ENCODE measurements around the gene ACVR1.

ACVR1 gene

DNA sequence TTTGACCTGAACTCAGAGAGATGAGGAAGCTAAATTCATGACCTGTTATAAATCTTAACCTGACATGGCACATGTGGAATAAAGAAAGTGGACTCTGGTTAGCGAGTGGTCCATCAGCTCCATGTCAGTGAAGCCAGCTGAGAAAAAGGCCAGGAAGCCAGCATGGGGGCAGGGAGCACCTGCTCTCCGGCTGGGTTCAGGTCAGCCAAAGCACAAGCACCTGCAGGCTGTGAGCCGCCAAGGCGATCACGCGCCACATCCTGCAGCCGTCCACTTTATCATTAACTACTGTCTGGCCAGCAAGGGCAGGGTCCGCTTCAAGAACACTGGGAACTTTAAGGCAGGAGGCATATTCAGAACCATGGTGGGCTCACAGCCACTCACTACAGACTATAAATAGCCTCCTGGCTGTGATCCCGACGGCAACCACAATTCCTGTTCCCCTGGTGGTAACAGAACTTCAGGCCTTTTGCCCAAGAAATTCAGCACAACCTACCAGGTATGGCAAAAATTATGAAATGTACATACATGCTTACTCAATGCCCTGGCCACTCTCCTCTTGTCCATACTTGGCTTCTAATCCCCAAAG lies 35.5 kb downstream of the ACVR1 start:
- Histone ChIP-seq H3K36me3 (ENCODE audit: control insufficient read depth in 2 of 2, insufficient read depth in 2 of 2, low read length in 2 of 2) (no peaks in the 10 kb centered on the region), H3K9me3 (ENCODE audit: control insufficient read depth in 2 of 2, low read length in 2 of 2) (no peaks in the 10 kb centered on the region), H3K27me3 (ENCODE audit: control insufficient read depth in 1 of 2, insufficient read depth in 2 of 2, low read length in 2 of 2) (no peaks in the 10 kb centered on the region), H3K27ac (ENCODE audit: low read length) (peak overlapping the region; percentile 7), H3K4me1 (ENCODE audit: control insufficient read depth, insufficient read depth, low read length) (peaks cover 24% of the 10 kb centered on the region), H3K9ac (ENCODE audit: low read length in 2 of 2) (no peak overlapping the region), H3K4me3 (ENCODE audit: low read length in 2 of 2) (peak overlapping the region in 1 of 2 donors; percentile 47)

- H3K9me3 ChIP-seq (ENCODE audit: control insufficient read depth in 2 of 2, low read length in 2 of 2): no peaks in the 10 kb centered on the region
- H3K36me3 ChIP-seq (ENCODE audit: control insufficient read depth in 2 of 2, insufficient read depth in 2 of 2, low read length in 2 of 2): no peaks in the 10 kb centered on the region
- H3K27ac ChIP-seq (ENCODE audit: low read length): no peak overlapping the region
- peaks cover 24% of the 10 kb centered on the region for H3K4me1 ChIP-seq (ENCODE audit: control insufficient read depth, insufficient read depth, low read length)
- H3K27me3 ChIP-seq (ENCODE audit: control insufficient read depth in 1 of 2, insufficient read depth in 2 of 2, low read length in 2 of 2): no peaks in the 10 kb centered on the region
- no peak overlapping the region for H3K9ac ChIP-seq (ENCODE audit: low read length in 2 of 2)
- H3K4me3 ChIP-seq (ENCODE audit: low read length in 2 of 2): no peak overlapping the region
Measured at GRCh38 chr2:157839822-157840221, 36.3 kb downstream of the ACVR1 start.

DNA sequence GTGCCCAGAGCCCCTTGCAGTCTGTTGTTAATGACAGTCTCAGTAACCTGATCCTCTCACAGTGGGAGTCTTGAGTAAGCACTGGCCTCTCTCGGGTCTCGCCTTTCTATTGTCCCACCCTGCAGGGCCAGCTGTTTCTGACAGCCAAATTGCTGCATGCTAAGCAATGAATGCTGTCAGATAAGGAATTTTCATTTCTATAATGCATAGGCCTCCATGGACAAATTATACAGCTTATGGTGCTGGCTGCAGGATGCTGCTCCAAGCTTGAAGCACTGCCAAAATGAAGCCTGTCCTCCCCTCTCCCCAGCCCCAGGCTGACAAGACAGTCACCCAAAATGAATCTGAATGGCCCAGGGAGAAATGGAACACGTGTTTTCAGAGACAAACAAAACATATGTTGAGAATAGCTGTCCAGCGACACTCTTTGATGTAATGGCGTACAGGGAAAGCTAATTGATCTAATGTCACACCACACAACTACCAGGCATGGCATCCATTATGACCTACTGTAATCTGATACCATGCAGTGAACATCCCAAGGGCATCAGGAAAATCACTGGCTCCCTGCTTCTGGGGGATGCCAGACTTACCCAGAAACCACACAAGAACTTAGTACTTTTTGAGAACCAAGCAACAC lies 36.8 kb downstream of the ACVR1 start:
- Histone ChIP-seq H3K9ac (ENCODE audit: low read length in 2 of 2) (no peak overlapping the region), H3K4me3 (ENCODE audit: low read length in 2 of 2) (no peak overlapping the region), H3K9me3 (ENCODE audit: control insufficient read depth in 2 of 2, low read length in 2 of 2) (no peaks in the 10 kb centered on the region), H3K27me3 (ENCODE audit: control insufficient read depth in 1 of 2, insufficient read depth in 2 of 2, low read length in 2 of 2) (no peaks in the 10 kb centered on the region), H3K4me1 (ENCODE audit: control insufficient read depth, insufficient read depth, low read length) (peaks cover 24% of the 10 kb centered on the region), H3K36me3 (ENCODE audit: control insufficient read depth in 2 of 2, insufficient read depth in 2 of 2, low read length in 2 of 2) (no peaks in the 10 kb centered on the region), H3K27ac (ENCODE audit: low read length) (no peak overlapping the region)

DNA sequence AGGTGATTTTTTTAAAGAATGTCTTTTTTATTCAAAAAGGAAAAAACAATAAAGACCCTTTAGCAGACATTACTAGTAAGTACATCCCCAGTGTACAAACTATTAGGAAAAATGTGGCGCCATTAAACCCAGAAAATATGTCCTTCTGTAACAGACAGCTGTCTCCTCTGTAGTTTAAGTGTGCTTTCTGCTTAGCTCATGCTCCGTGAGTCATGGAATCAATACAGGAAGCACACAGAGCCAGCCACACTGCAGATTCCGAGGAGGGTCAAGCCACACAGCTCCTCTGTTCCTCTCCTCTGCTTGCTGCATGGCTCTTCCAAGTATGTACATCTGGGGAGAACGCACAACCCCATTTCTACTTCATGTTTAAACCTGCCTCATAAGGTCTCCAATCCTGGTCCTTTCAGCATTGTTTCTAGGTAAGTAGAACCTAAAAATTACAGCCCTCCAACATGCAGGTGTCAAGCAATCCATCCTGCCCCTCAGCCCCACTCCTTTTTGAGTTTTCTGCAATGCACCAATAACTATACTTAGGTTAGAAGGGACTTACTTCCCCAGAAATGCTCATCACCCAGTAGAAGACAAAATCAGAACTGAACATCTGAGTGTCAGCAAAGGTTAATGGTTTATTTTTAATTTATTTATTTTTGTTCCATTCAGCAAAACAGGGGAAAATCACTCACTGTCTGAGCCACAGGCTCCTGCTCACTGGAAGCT lies 37.5 kb downstream of the ACVR1 start:
- H3K9ac ChIP-seq (ENCODE audit: low read length in 2 of 2): peak overlapping the region; percentile 65 to 73
- no peaks in the 10 kb centered on the region for H3K27me3 ChIP-seq (ENCODE audit: control insufficient read depth in 1 of 2, insufficient read depth in 2 of 2, low read length in 2 of 2)
- peak overlapping the region; percentile 65 to 70 for H3K4me3 ChIP-seq (ENCODE audit: low read length in 2 of 2)
- H3K9me3 ChIP-seq (ENCODE audit: control insufficient read depth in 2 of 2, low read length in 2 of 2): no peaks in the 10 kb centered on the region
- peaks cover 24% of the 10 kb centered on the region for H3K4me1 ChIP-seq (ENCODE audit: control insufficient read depth, insufficient read depth, low read length)
- H3K36me3 ChIP-seq (ENCODE audit: control insufficient read depth in 2 of 2, insufficient read depth in 2 of 2, low read length in 2 of 2): no peaks in the 10 kb centered on the region
- H3K27ac ChIP-seq (ENCODE audit: low read length): peak overlapping the region; percentile 56

GRCh38 chr2:157837851-157838441 lies 38.2 kb downstream of the ACVR1 start:
- no peaks in the 10 kb centered on the region for H3K9me3 ChIP-seq (ENCODE audit: control insufficient read depth in 2 of 2, low read length in 2 of 2)
- peak overlapping the region; percentile 56 for H3K27ac ChIP-seq (ENCODE audit: low read length)
- peak overlapping the region; percentile 65 to 70 for H3K4me3 ChIP-seq (ENCODE audit: low read length in 2 of 2)
- H3K9ac ChIP-seq (ENCODE audit: low read length in 2 of 2): peak overlapping the region; percentile 65 to 73
- peaks cover 24% of the 10 kb centered on the region for H3K4me1 ChIP-seq (ENCODE audit: control insufficient read depth, insufficient read depth, low read length)
- H3K27me3 ChIP-seq (ENCODE audit: control insufficient read depth in 1 of 2, insufficient read depth in 2 of 2, low read length in 2 of 2): no peaks in the 10 kb centered on the region
- H3K36me3 ChIP-seq (ENCODE audit: control insufficient read depth in 2 of 2, insufficient read depth in 2 of 2, low read length in 2 of 2): no peaks in the 10 kb centered on the region

GRCh38 chr2:157836531-157836930 lies 39.6 kb downstream of the ACVR1 start:
- Histone ChIP-seq H3K36me3 (ENCODE audit: control insufficient read depth in 2 of 2, insufficient read depth in 2 of 2, low read length in 2 of 2) (no peaks in the 10 kb centered on the region), H3K4me1 (ENCODE audit: control insufficient read depth, insufficient read depth, low read length) (peaks cover 21% of the 10 kb centered on the region), H3K9me3 (ENCODE audit: control insufficient read depth in 2 of 2, low read length in 2 of 2) (no peaks in the 10 kb centered on the region), H3K27ac (ENCODE audit: low read length) (no peak overlapping the region), H3K4me3 (ENCODE audit: low read length in 2 of 2) (no peak overlapping the region), H3K9ac (ENCODE audit: low read length in 2 of 2) (no peak overlapping the region), H3K27me3 (ENCODE audit: control insufficient read depth in 1 of 2, insufficient read depth in 2 of 2, low read length in 2 of 2) (no peaks in the 10 kb centered on the region)

DNA sequence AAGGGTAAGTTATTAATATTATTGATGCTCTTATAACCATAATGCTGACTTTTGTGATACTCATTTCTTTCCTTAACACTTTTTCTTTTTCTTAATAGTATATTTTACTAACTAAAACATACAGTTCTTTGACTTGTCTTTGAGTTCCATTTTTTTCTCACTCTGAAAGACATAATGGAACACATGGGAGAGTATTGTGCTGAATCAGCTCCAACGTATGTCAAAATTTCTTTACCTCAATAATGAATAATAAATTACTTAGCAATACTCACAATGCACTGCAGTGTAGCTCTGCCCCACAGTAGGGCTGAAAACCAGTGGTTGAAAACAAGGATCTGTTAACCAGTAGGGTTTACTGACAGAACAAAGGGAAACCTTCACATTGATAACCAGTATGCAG lies 40.7 kb downstream of the ACVR1 start:
- Histone ChIP-seq H3K4me3 (ENCODE audit: low read length in 2 of 2) (no peak overlapping the region), H3K9ac (ENCODE audit: low read length in 2 of 2) (no peak overlapping the region), H3K9me3 (ENCODE audit: control insufficient read depth in 2 of 2, low read length in 2 of 2) (no peaks in the 10 kb centered on the region), H3K36me3 (ENCODE audit: control insufficient read depth in 2 of 2, insufficient read depth in 2 of 2, low read length in 2 of 2) (no peaks in the 10 kb centered on the region), H3K4me1 (ENCODE audit: control insufficient read depth, insufficient read depth, low read length) (peaks cover 16% of the 10 kb centered on the region), H3K27me3 (ENCODE audit: control insufficient read depth in 1 of 2, insufficient read depth in 2 of 2, low read length in 2 of 2) (no peaks in the 10 kb centered on the region), H3K27ac (ENCODE audit: low read length) (no peak overlapping the region)

GRCh38 chr2:157835006-157835405 lies 41.1 kb downstream of the ACVR1 start:
- no peak overlapping the region for H3K9ac ChIP-seq (ENCODE audit: low read length in 2 of 2)
- H3K9me3 ChIP-seq (ENCODE audit: control insufficient read depth in 2 of 2, low read length in 2 of 2): no peaks in the 10 kb centered on the region
- H3K4me1 ChIP-seq (ENCODE audit: control insufficient read depth, insufficient read depth, low read length): peaks cover 15% of the 10 kb centered on the region
- H3K27me3 ChIP-seq (ENCODE audit: control insufficient read depth in 1 of 2, insufficient read depth in 2 of 2, low read length in 2 of 2): no peaks in the 10 kb centered on the region
- H3K36me3 ChIP-seq (ENCODE audit: control insufficient read depth in 2 of 2, insufficient read depth in 2 of 2, low read length in 2 of 2): no peaks in the 10 kb centered on the region
- no peak overlapping the region for H3K27ac ChIP-seq (ENCODE audit: low read length)
- H3K4me3 ChIP-seq (ENCODE audit: low read length in 2 of 2): no peak overlapping the region

GRCh38 chr2:157833721-157834120 lies 42.4 kb downstream of the ACVR1 start:
- Histone ChIP-seq H3K9ac (ENCODE audit: low read length in 2 of 2) (no peak overlapping the region), H3K4me3 (ENCODE audit: low read length in 2 of 2) (no peak overlapping the region), H3K9me3 (ENCODE audit: control insufficient read depth in 2 of 2, low read length in 2 of 2) (no peaks in the 10 kb centered on the region), H3K27ac (ENCODE audit: low read length) (no peak overlapping the region), H3K36me3 (ENCODE audit: control insufficient read depth in 2 of 2, insufficient read depth in 2 of 2, low read length in 2 of 2) (no peaks in the 10 kb centered on the region), H3K27me3 (ENCODE audit: control insufficient read depth in 1 of 2, insufficient read depth in 2 of 2, low read length in 2 of 2) (no peaks in the 10 kb centered on the region), H3K4me1 (ENCODE audit: control insufficient read depth, insufficient read depth, low read length) (peaks cover 7% of the 10 kb centered on the region)

- H3K9ac ChIP-seq (ENCODE audit: low read length in 2 of 2): no peak overlapping the region
- no peaks in the 10 kb centered on the region for H3K36me3 ChIP-seq (ENCODE audit: control insufficient read depth in 2 of 2, insufficient read depth in 2 of 2, low read length in 2 of 2)
- H3K4me3 ChIP-seq (ENCODE audit: low read length in 2 of 2): no peak overlapping the region
- no peaks in the 10 kb centered on the region for H3K27me3 ChIP-seq (ENCODE audit: control insufficient read depth in 1 of 2, insufficient read depth in 2 of 2, low read length in 2 of 2)
- peaks cover 3% of the 10 kb centered on the region for H3K4me1 ChIP-seq (ENCODE audit: control insufficient read depth, insufficient read depth, low read length)
- no peaks in the 10 kb centered on the region for H3K9me3 ChIP-seq (ENCODE audit: control insufficient read depth in 2 of 2, low read length in 2 of 2)
- H3K27ac ChIP-seq (ENCODE audit: low read length): peak overlapping the region; percentile 24
Measured at GRCh38 chr2:157831573-157832315, 44.4 kb downstream of the ACVR1 start.

Data from stomach smooth muscle (tissue), 2 donors.